Suprapubic skin (tissue), 4 donors: Measurements from ENCODE around the gene NFIB. TPM values are rescaled to one million over a fixed set of nuclear protein-coding genes. Genes with fewer than 3 reads are reported as not detected.

Source experiments
- DNase-seq, 2 donors: peaks; one replicate each; pipeline ENCODE4 v3.0.0-alpha.2; 2019; ENCODE audit warnings: low spot score in 2 of 2
- H3K27ac ChIP-seq: fragments of 200-600 bp; sonication (generic); one replicate; pipeline ENCODE4 v1.5.1; 2019
- H3K27me3 ChIP-seq: fragments of 200-600 bp; sonication (generic); one replicate; pipeline ENCODE4 v1.5.1; 2019
- H3K36me3 ChIP-seq: fragments of 200-600 bp; sonication (generic); one replicate; pipeline ENCODE4 v1.5.1; 2019
- H3K4me1 ChIP-seq: fragments of 200-600 bp; sonication (generic); one replicate; pipeline ENCODE4 v1.5.1; 2019
- H3K4me3 ChIP-seq: fragments of 200-600 bp; sonication (generic); one replicate; pipeline ENCODE4 v1.5.1; 2019; ENCODE audit warnings: mild to moderate bottlenecking
- H3K9me3 ChIP-seq: fragments of 200-600 bp; sonication (generic); one replicate; pipeline ENCODE4 v1.5.1; 2019
- CTCF ChIP-seq, 2 donors: fragments of 200-600 bp in 1 of 2; fragments of 450-650 bp in 1 of 2; sonication (generic) in 1 of 2; IDR thresholded peaks; one replicate each; pipeline ENCODE4 v1.5.1; 2016 to 2019; ENCODE audit warnings: antibody characterized with exemption in 2 of 2, mild to moderate bottlenecking in 1 of 2, moderate library complexity in 1 of 2
- EP300 ChIP-seq: sonication (generic); formaldehyde crosslinking; IDR thresholded peaks from one replicate; pipeline ENCODE4 v1.6.1; 2017; ENCODE audit warnings: antibody characterized with exemption
- POLR2A ChIP-seq, 2 donors: fragments of 450-650 bp; IDR thresholded peaks; one replicate each; pipeline ENCODE4 v1.6.1; 2017; ENCODE audit warnings: antibody characterized with exemption in 2 of 2, mild to moderate bottlenecking in 2 of 2, moderate library complexity in 2 of 2
- POLR2AphosphoS5 ChIP-seq, 3 donors: sonication (generic); formaldehyde crosslinking; IDR thresholded peaks; one replicate each; pipeline ENCODE4 v1.6.1; 2017; ENCODE audit warnings: antibody characterized with exemption in 3 of 3
- WGBS: methylation state at CpG from one replicate; pipeline ENCODE4 v1.1.5; 2018; 5-methylcytosine and 5-hydroxymethylcytosine counted together
- total RNA-seq, 4 donors: library from RNA; depleted of rRNA; stranded (reverse); fragments of >200 nt; gene quantifications; one replicate each; pipeline ENCODE4 v1.1.0, GENCODE V29; 2016

Gene NFIB
- total RNA-seq, 4 donors from 2014 or later: 90.4 to 204 (median 112) TPM

GRCh38 chr9:14314424-14314928 lies 535 bp upstream of the NFIB start:
- H3K36me3 ChIP-seq: no peaks in the 10 kb centered on the region
- H3K4me3 ChIP-seq: peak overlapping the region; percentile 71
- WGBS: under 1% methylated on average over 21 of the region's 21 CpGs
- DNase-seq: peak; percentile 89 to 91
- H3K4me1 ChIP-seq: peaks cover 51% of the 10 kb centered on the region
- TF ChIP-seq POLR2A (IDR thresholded peaks at IDR 0.05) (peak in 1 of 2 donors; percentile 63), EP300 (no peak), POLR2AphosphoS5 (IDR thresholded peaks at IDR 0.05) (no peak), CTCF (IDR thresholded peaks at IDR 0.05) (no peak)
- no peaks in the 10 kb centered on the region for H3K9me3 ChIP-seq
- peak overlapping the region; percentile 98 for H3K27ac ChIP-seq
- H3K27me3 ChIP-seq: no peaks in the 10 kb centered on the region

- H3K4me1 ChIP-seq: peaks cover 48% of the 10 kb centered on the region
- H3K4me3 ChIP-seq: peak overlapping the region; percentile 71
- peak overlapping the region; percentile 98 for H3K27ac ChIP-seq
- WGBS: under 1% methylated on average over 29 of the region's 33 CpGs
- TF ChIP-seq POLR2AphosphoS5 (IDR thresholded peaks at IDR 0.05): no peak
- TF ChIP-seq EP300: no peak
- no peak for TF ChIP-seq POLR2A (IDR thresholded peaks at IDR 0.05)
- TF ChIP-seq CTCF (IDR thresholded peaks at IDR 0.05): no peak
- H3K9me3 ChIP-seq: no peaks in the 10 kb centered on the region
- no peaks in the 10 kb centered on the region for H3K27me3 ChIP-seq
- H3K36me3 ChIP-seq: no peaks in the 10 kb centered on the region
- no peak for DNase-seq
Observed at GRCh38 chr9:14313378-14313940, 482 bp downstream of the NFIB start.

GRCh38 chr9:14312719-14313377 lies 1.1 kb downstream of the NFIB start:
- H3K27ac ChIP-seq: peak overlapping the region; percentile 98
- WGBS: under 1% methylated on average over 28 of the region's 56 CpGs
- peaks cover 48% of the 10 kb centered on the region for H3K4me1 ChIP-seq
- H3K36me3 ChIP-seq: no peaks in the 10 kb centered on the region
- no peak for TF ChIP-seq POLR2AphosphoS5 (IDR thresholded peaks at IDR 0.05)
- TF ChIP-seq CTCF (IDR thresholded peaks at IDR 0.05): no peak
- no peak for TF ChIP-seq EP300
- no peak for TF ChIP-seq POLR2A (IDR thresholded peaks at IDR 0.05)
- DNase-seq: no peak
- no peaks in the 10 kb centered on the region for H3K27me3 ChIP-seq
- peak overlapping the region; percentile 71 for H3K4me3 ChIP-seq
- no peaks in the 10 kb centered on the region for H3K9me3 ChIP-seq

- WGBS: 24% methylated on average over 10 of the region's 10 CpGs
- no peaks in the 10 kb centered on the region for H3K27me3 ChIP-seq
- H3K36me3 ChIP-seq: no peaks in the 10 kb centered on the region
- DNase-seq: no peak
- no peak for TF ChIP-seq CTCF (IDR thresholded peaks at IDR 0.05)
- TF ChIP-seq POLR2AphosphoS5 (IDR thresholded peaks at IDR 0.05): no peak
- no peak for TF ChIP-seq EP300
- no peak for TF ChIP-seq POLR2A (IDR thresholded peaks at IDR 0.05)
- no peaks in the 10 kb centered on the region for H3K9me3 ChIP-seq
- H3K4me3 ChIP-seq: peak overlapping the region; percentile 71
- H3K27ac ChIP-seq: peak overlapping the region; percentile 98
- peaks cover 44% of the 10 kb centered on the region for H3K4me1 ChIP-seq
Observed at GRCh38 chr9:14311956-14312685, 1.8 kb downstream of the NFIB start.
